HL-60 (cell line): Measurements from ENCODE around the gene CEBPE.

ENCODE experiments used
- DNase-seq, 2 experiments: peaks; one replicate each; pipeline ENCODE4 v3.0.0-alpha.2; 2010 to 2020; ENCODE audit warnings: low read depth in 1 of 2, low spot score in 1 of 2
- H3K27ac ChIP-seq: fragments of 250-450 bp; sonication (Bioruptor Pico); replicated peaks from 2 replicates; pipeline ENCODE4 v1.5.1; 2020; ENCODE audit warnings: mild to moderate bottlenecking, moderate library complexity
- H3K27me3 ChIP-seq: fragments of 250-450 bp; sonication (Bioruptor Pico); 2 replicates; pipeline ENCODE4 v1.5.1; 2021; ENCODE audit warnings: mild to moderate bottlenecking, moderate library complexity; ENCODE audit not compliant: insufficient read depth, poor library complexity, severe bottlenecking
- H3K4me3 ChIP-seq: replicated peaks from 2 replicates; pipeline ENCODE4 v1.5.1; 2011; ENCODE audit warnings: mild to moderate bottlenecking, control low read depth, low read length; ENCODE audit not compliant: insufficient read depth
- GABPA ChIP-seq: IDR thresholded peaks from 2 replicates; pipeline ENCODE4 v1.6.1; 2012; ENCODE audit warnings: low read depth
- POLR2AphosphoS5 ChIP-seq: IDR thresholded peaks from 2 replicates; pipeline ENCODE4 v1.6.1; 2012; ENCODE audit warnings: low read depth
- REST ChIP-seq: IDR thresholded peaks from 2 replicates; pipeline ENCODE4 v1.6.1; 2012; ENCODE audit warnings: low read depth; ENCODE audit not compliant: insufficient replicate concordance
- SPI1 ChIP-seq: IDR thresholded peaks from 2 replicates; pipeline ENCODE4 v1.6.1; 2012; ENCODE audit warnings: low read depth, mild to moderate bottlenecking, borderline replicate concordance
- TF ChIP-seq, protein P1 (sequence below): IDR thresholded peaks from one replicate; pipeline ENCODE4 v1.5.1; 2011; ENCODE audit warnings: low read length, control low read depth, inconsistent platforms; ENCODE audit not compliant: insufficient read depth

CEBPE gene

DNA sequence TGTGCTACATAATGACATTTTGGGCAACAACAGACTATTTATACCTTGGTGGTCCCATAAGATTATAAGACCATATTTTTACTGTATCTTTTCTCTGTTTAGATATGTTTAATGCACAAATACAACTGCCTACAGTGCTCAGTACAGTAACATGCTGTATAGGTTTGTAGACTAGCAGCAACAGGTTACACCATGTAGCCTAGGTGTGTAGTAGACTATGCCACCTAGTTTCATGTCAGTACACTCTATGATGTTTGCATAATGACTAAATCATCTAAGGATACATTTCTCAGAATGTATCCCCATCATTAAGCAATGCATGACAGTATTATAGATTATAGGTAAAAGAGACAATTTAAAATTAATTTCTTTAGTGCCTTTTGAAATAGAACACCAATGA, 30.7 kb upstream of the CEBPE start:
- no peak overlapping the region for H3K27ac ChIP-seq
- TF ChIP-seq GABPA (no peak), REST (no peak), SPI1 (no peak), POLR2AphosphoS5 (no peak)
- TF ChIP-seq, protein P1, sequence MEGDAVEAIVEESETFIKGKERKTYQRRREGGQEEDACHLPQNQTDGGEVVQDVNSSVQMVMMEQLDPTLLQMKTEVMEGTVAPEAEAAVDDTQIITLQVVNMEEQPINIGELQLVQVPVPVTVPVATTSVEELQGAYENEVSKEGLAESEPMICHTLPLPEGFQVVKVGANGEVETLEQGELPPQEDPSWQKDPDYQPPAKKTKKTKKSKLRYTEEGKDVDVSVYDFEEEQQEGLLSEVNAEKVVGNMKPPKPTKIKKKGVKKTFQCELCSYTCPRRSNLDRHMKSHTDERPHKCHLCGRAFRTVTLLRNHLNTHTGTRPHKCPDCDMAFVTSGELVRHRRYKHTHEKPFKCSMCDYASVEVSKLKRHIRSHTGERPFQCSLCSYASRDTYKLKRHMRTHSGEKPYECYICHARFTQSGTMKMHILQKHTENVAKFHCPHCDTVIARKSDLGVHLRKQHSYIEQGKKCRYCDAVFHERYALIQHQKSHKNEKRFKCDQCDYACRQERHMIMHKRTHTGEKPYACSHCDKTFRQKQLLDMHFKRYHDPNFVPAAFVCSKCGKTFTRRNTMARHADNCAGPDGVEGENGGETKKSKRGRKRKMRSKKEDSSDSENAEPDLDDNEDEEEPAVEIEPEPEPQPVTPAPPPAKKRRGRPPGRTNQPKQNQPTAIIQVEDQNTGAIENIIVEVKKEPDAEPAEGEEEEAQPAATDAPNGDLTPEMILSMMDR, result no peak
- H3K27me3 ChIP-seq, result no peaks in the 10 kb centered on the region
- DNase-seq, result no peak
- no peak overlapping the region for H3K4me3 ChIP-seq

- H3K27ac ChIP-seq, result no peak overlapping the region
Observed at GRCh38 chr14:23148591-23149249, 29.7 kb upstream of the CEBPE start.

DNA sequence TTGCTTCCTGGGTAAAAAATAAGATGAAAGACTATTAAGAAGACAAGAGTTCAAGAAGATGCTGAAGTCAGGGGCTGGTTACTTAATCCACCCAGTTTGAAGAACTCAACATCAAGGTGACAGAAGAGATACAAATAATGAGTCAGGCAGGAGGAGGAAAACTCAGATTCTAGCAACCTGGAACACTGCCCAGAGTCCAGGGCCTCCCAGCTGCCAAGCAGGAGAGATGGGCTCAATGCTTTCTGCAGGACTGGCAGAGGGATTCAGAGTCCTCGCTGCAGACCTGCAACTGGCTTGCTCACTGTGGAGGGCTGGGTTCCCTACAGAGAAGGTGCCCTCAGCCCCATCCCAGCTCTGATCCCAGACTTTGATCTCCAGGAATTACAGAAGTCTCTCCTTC, 28.6 kb upstream of the CEBPE start:
- Histone ChIP-seq H3K27ac (no peak overlapping the region), H3K4me3 (no peak overlapping the region), H3K27me3 (no peaks in the 10 kb centered on the region)
- no peak for DNase-seq
- no peak for TF ChIP-seq SPI1
- TF ChIP-seq GABPA, result no peak
- TF ChIP-seq POLR2AphosphoS5, result no peak
- TF ChIP-seq REST, result no peak
- TF ChIP-seq, protein P1, result no peak

More at GRCh38 chr14:23148591-23149249, 29.7 kb upstream of the CEBPE start:
- Histone ChIP-seq H3K27me3 (no peaks in the 10 kb centered on the region), H3K4me3 (no peak overlapping the region)
- TF ChIP-seq SPI1, result no peak
- no peak for TF ChIP-seq POLR2AphosphoS5
- no peak for TF ChIP-seq GABPA
- TF ChIP-seq, protein P1, result no peak
- no peak for TF ChIP-seq REST
- no peak for DNase-seq
